DMS153 treated with DMSO at 0.1 percent for 48 hours (cell line): ENCODE results near the gene SLC24A2.

Experiments used
- DNase-seq: peaks from one replicate; lab custom pipeline; 2025; ENCODE audit not compliant: unreplicated experiment; lab: John Stamatoyannopoulos, UW

SLC24A2 gene

GRCh38 chr9:19759066-19759465, 29.8 kb downstream of the SLC24A2 start:
- no peak for DNase-seq

GRCh38 chr9:19757745-19758144, 31.1 kb downstream of the SLC24A2 start:
- DNase-seq = no peak

- no peak for DNase-seq
These were observed 33.9 kb downstream of the SLC24A2 start for GRCh38 chr9:19754921-19755320.

- no peak for DNase-seq
These were observed 40.3 kb downstream of the SLC24A2 start for GRCh38 chr9:19748278-19749126.

- no peak for DNase-seq
These were observed 42.6 kb downstream of the SLC24A2 start for GRCh38 chr9:19746223-19746622.

GRCh38 chr9:19741178-19741577, 47.7 kb downstream of the SLC24A2 start:
- DNase-seq = no peak
